ENCODE measurements around the gene GBGT1. TPM values are rescaled to one million over a fixed set of nuclear protein-coding genes. Genes with fewer than 3 reads are reported as not detected.

The GBGT1 gene
- total RNA-seq, 1 donor from 2014 or later = 32.8 TPM

GRCh38 chr9:133128152-133128551 is 35.6 kb downstream of the GBGT1 start:
- no peak overlapping the region for H3K4me3 Mint-ChIP-seq
- H3K9me3 Mint-ChIP-seq = no peaks in the 10 kb centered on the region
- H3K4me1 Mint-ChIP-seq = peaks cover 9% of the 10 kb centered on the region
- peaks cover 1% of the 10 kb centered on the region for H3K36me3 Mint-ChIP-seq
- DNase-seq (ENCODE audit: low spot score in 2 of 2, unreplicated experiment in 2 of 2) = no peak
- H3K27me3 Mint-ChIP-seq (ENCODE audit: low read depth) = no peaks in the 10 kb centered on the region
- no peak for TF ChIP-seq CTCF (IDR thresholded peaks at IDR 0.05; ENCODE audit: unreplicated experiment)
- H3K27ac Mint-ChIP-seq = no peak overlapping the region

GRCh38 chr9:133127340-133127981 is 36.3 kb downstream of the GBGT1 start:
- peaks cover 16% of the 10 kb centered on the region for H3K4me1 Mint-ChIP-seq
- no peaks in the 10 kb centered on the region for H3K27me3 Mint-ChIP-seq (ENCODE audit: low read depth)
- H3K9me3 Mint-ChIP-seq = no peaks in the 10 kb centered on the region
- peaks cover 1% of the 10 kb centered on the region for H3K36me3 Mint-ChIP-seq
- H3K4me3 Mint-ChIP-seq = no peak overlapping the region
- no peak for TF ChIP-seq CTCF (IDR thresholded peaks at IDR 0.05; ENCODE audit: unreplicated experiment)
- DNase-seq (ENCODE audit: low spot score in 2 of 2, unreplicated experiment in 2 of 2) = no peak
- no peak overlapping the region for H3K27ac Mint-ChIP-seq

GRCh38 chr9:133126697-133127339 is 36.9 kb downstream of the GBGT1 start:
- no peak for TF ChIP-seq CTCF (IDR thresholded peaks at IDR 0.05; ENCODE audit: unreplicated experiment)
- Mint-ChIP-seq H3K9me3 (no peaks in the 10 kb centered on the region), H3K27me3 (ENCODE audit: low read depth) (no peaks in the 10 kb centered on the region), H3K4me3 (no peak overlapping the region), H3K4me1 (peaks cover 18% of the 10 kb centered on the region), H3K36me3 (peaks cover 1% of the 10 kb centered on the region), H3K27ac (no peak overlapping the region)
- DNase-seq (ENCODE audit: low spot score in 2 of 2, unreplicated experiment in 2 of 2) = no peak

- no peaks in the 10 kb centered on the region for H3K27me3 Mint-ChIP-seq (ENCODE audit: low read depth)
- H3K4me3 Mint-ChIP-seq = no peak overlapping the region
- no peak overlapping the region for H3K27ac Mint-ChIP-seq
- no peak for TF ChIP-seq CTCF (IDR thresholded peaks at IDR 0.05; ENCODE audit: unreplicated experiment)
- peaks cover 1% of the 10 kb centered on the region for H3K36me3 Mint-ChIP-seq
- DNase-seq (ENCODE audit: low spot score in 2 of 2, unreplicated experiment in 2 of 2) = no peak
- no peaks in the 10 kb centered on the region for H3K9me3 Mint-ChIP-seq
- peaks cover 22% of the 10 kb centered on the region for H3K4me1 Mint-ChIP-seq
Observed at GRCh38 chr9:133125941-133126696, 37.6 kb downstream of the GBGT1 start.

- Mint-ChIP-seq H3K27me3 (ENCODE audit: low read depth) (no peaks in the 10 kb centered on the region), H3K27ac (no peak overlapping the region), H3K36me3 (peaks cover 1% of the 10 kb centered on the region), H3K9me3 (no peaks in the 10 kb centered on the region), H3K4me1 (peaks cover 28% of the 10 kb centered on the region), H3K4me3 (no peak overlapping the region)
- TF ChIP-seq CTCF (IDR thresholded peaks at IDR 0.05; ENCODE audit: unreplicated experiment) = no peak
- DNase-seq (ENCODE audit: low spot score in 2 of 2, unreplicated experiment in 2 of 2) = no peak
Observed at GRCh38 chr9:133124907-133125275, 38.8 kb downstream of the GBGT1 start.

Data from mesothelial cell of epicardium (in vitro differentiated cells).